A673 (cell line): ENCODE measurements around the gene SLIT1. TPM values are rescaled to one million over a fixed set of nuclear protein-coding genes. Genes with fewer than 3 reads are reported as not detected.
"Not testable (repeated sequence)": the region's sequence is repeated elsewhere in the genome, so short reads cannot be mapped to it uniquely, and the experiment has no call there.

Source experiments
- BruUV-seq: library from RNA; stranded (reverse); fragments of 400-500 nt; replicated peaks from 2 replicates; lab custom pipeline; 2021; lab: Mats Ljungman, UMichigan
- CTCF ChIA-PET: fragments of 300-600 bp; sonication (Branson Sonifier 250); formaldehyde crosslinking; loops from one replicate; lab custom pipeline; 2022; ENCODE audit warnings: antibody characterized with exemption; lab: Charles Lee
- POLR2A ChIA-PET: fragments of 300-600 bp; sonication (Branson Sonifier 250); formaldehyde crosslinking; loops from one replicate; lab custom pipeline; 2022; ENCODE audit warnings: antibody characterized with exemption; ENCODE audit not compliant: low non-redundant PET; lab: Charles Lee
- DNase-seq: peaks from one replicate; pipeline ENCODE4 v3.0.0-alpha.2; 2015; ENCODE audit warnings: low spot score
- H3K27ac ChIP-seq: fragments of 200-600 bp; sonication (generic); 2 replicates; pipeline ENCODE4 v1.5.1; 2016; ENCODE audit warnings: mixed run types, low read depth, mild to moderate bottlenecking, mixed read lengths, antibody characterized with exemption, low read length; ENCODE audit not compliant: poor library complexity, severe bottlenecking
- H3K27me3 ChIP-seq: fragments of 200-600 bp; sonication (generic); replicated peaks from 2 replicates; pipeline ENCODE4 v1.6.1; 2017; ENCODE audit warnings: mixed run types, low read depth, mild to moderate bottlenecking, mixed read lengths, antibody characterized with exemption, low read length; ENCODE audit not compliant: insufficient read depth, poor library complexity
- H3K36me3 ChIP-seq: fragments of 200-600 bp; sonication (generic); 2 replicates; pipeline ENCODE4 v1.6.1; 2016; ENCODE audit warnings: mixed run types, mild to moderate bottlenecking, mixed read lengths, antibody characterized with exemption, low read length; ENCODE audit not compliant: insufficient read depth, poor library complexity, severe bottlenecking
- H3K4me1 ChIP-seq: fragments of 200-600 bp; sonication (generic); 2 replicates; pipeline ENCODE4 v1.6.1; 2017; ENCODE audit warnings: mixed run types, mild to moderate bottlenecking, mixed read lengths, antibody characterized with exemption, low read length; ENCODE audit not compliant: insufficient read depth, poor library complexity, severe bottlenecking
- H3K4me3 ChIP-seq: fragments of 200-600 bp; sonication (generic); 2 replicates; pipeline ENCODE4 v1.5.1; 2016; ENCODE audit warnings: low read depth, mixed run types, mild to moderate bottlenecking, mixed read lengths, low read length; ENCODE audit not compliant: poor library complexity, severe bottlenecking
- H3K9me3 ChIP-seq: fragments of 200-600 bp; sonication (generic); 2 replicates; pipeline ENCODE4 v1.6.1; 2016; ENCODE audit warnings: mixed run types, low read depth, mild to moderate bottlenecking, mixed read lengths, antibody characterized with exemption, low read length; ENCODE audit not compliant: poor library complexity, severe bottlenecking
- CTCF ChIP-seq: fragments of 300-800, 200-600 bp; sonication (generic); conservative IDR thresholded peaks from 2 replicates; pipeline ENCODE4 v1.5.1; 2017; ENCODE audit warnings: low read depth, mild to moderate bottlenecking, antibody characterized with exemption, low read length, moderate library complexity, mixed read lengths
- EZH2 ChIP-seq: fragments of 200-600 bp; sonication (generic); IDR thresholded peaks from 2 replicates; pipeline ENCODE4 v1.6.1; 2017; ENCODE audit warnings: borderline replicate concordance, low read depth, mild to moderate bottlenecking, mixed read lengths, antibody characterized with exemption, low read length; ENCODE audit not compliant: poor library complexity, severe bottlenecking
- intact Hi-C: fragments of 100-400 bp; cut with micrococcal nuclease; formaldehyde crosslinking; loops from one replicate; pipeline ENCODE4 v1.10.0; 2022; ENCODE audit not compliant: unreplicated experiment
- total RNA-seq: library from RNA; stranded (reverse); gene quantifications from 2 replicates; pipeline ENCODE4 v1.2.3, GENCODE V29; 2021

Gene SLIT1
- total RNA-seq, 1 experiment from 2014 or later: 0.43 TPM

GRCh38 chr10:97086530-97086929, 99.2 kb downstream of the SLIT1 start:
- BruUV-seq: no TSS peak

DNA sequence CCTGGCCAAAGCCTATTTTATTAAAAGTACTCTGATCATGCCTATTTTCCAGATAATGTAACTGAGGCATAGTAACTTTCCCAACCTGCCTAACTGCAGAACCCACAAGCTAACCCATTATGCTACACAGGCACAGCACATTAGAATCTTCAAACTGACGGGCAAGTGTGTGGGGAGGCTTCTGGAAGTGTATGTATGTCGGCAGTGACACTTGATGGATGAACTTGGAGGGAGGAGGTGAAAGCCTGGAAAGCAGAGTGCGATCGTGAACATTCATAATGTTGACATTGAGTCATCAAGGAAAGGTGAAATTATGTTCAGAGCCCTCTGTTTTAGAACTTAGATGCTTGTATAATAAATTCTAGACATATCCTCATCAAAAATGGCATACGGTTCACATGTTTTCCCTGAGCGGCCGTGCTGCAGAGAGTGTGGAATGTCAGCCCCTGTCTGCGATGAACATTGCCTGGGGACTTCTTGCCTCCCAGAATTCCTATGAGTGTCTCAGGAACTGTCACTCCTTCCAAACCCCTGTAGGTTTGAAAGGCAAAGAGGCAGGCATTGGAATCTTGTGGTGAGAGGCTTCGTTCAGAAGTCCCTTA, 102.4 kb downstream of the SLIT1 start:
- Histone ChIP-seq H3K27ac (no peak overlapping the region), H3K4me1 (no peaks in the 10 kb centered on the region), H3K36me3 (no peaks in the 10 kb centered on the region), H3K4me3 (no peak overlapping the region), H3K27me3 (peaks cover 57% of the 10 kb centered on the region), H3K9me3 (no peaks in the 10 kb centered on the region)
- ChIA-PET POLR2A (no interaction called here), CTCF (no interaction called here)
- intact Hi-C loops: no loop called here
- DNase-seq: no peak
- BruUV-seq: no TSS peak
- no peak for TF ChIP-seq EZH2

More at GRCh38 chr10:97086530-97086929, 99.2 kb downstream of the SLIT1 start:
- TF ChIP-seq CTCF (no peak), EZH2 (no peak)
- no peak for DNase-seq
- peaks cover 60% of the 10 kb centered on the region for H3K27me3 ChIP-seq
- H3K27ac ChIP-seq: no peak overlapping the region
- no peaks in the 10 kb centered on the region for H3K4me1 ChIP-seq
- intact Hi-C loops: no loop called here
- no peaks in the 10 kb centered on the region for H3K9me3 ChIP-seq
- H3K4me3 ChIP-seq: no peak overlapping the region
- no peaks in the 10 kb centered on the region for H3K36me3 ChIP-seq
- ChIA-PET CTCF (interaction anchor here (0.7 to 1.0 kb wide), 2 partner anchors 14 to 179 kb away, joined by 3 to 5 read pairs; no protein-coding TSS in a partner anchor), POLR2A (no interaction called here)

GRCh38 chr10:97082575-97082974, 103.2 kb downstream of the SLIT1 start:
- H3K9me3 ChIP-seq, H3K4me3 ChIP-seq, H3K27ac ChIP-seq, intact Hi-C loops, DNase-seq, H3K4me1 ChIP-seq, H3K36me3 ChIP-seq, BruUV-seq, POLR2A ChIA-PET: not testable (repeated sequence)
- CTCF ChIA-PET: interaction anchor here (1.0 to 1.3 kb wide), 2 partner anchors 97 to 113 kb away, joined by 3 to 9 read pairs; no protein-coding TSS in a partner anchor
- H3K27me3 ChIP-seq: peaks cover 55% of the 10 kb centered on the region

GRCh38 chr10:97081621-97082235, 104.0 kb downstream of the SLIT1 start:
- POLR2A ChIA-PET: no interaction called here
- BruUV-seq: no TSS peak

More at GRCh38 chr10:97081621-97082235, 104.0 kb downstream of the SLIT1 start:
- H3K9me3 ChIP-seq: no peaks in the 10 kb centered on the region
- H3K4me1 ChIP-seq: no peaks in the 10 kb centered on the region
- H3K4me3 ChIP-seq: no peak overlapping the region
- no peak overlapping the region for H3K27ac ChIP-seq
- H3K27me3 ChIP-seq: peaks cover 54% of the 10 kb centered on the region
- CTCF ChIA-PET: interaction anchor here (0.6 to 1.9 kb wide), 5 partner anchors 9 to 501 kb away, joined by 3 to 9 read pairs (median 5); no protein-coding TSS in a partner anchor
- TF ChIP-seq CTCF: peak; percentile 89
- no peak for TF ChIP-seq EZH2
- H3K36me3 ChIP-seq: no peaks in the 10 kb centered on the region
- intact Hi-C loops: no loop called here
- peak; percentile 61 for DNase-seq
